Muscle layer of colon (tissue), 2 donors: ENCODE results near the gene CEP126.
"Not testable (repeated sequence)": the region's sequence is repeated elsewhere in the genome, so short reads cannot be mapped to it uniquely, and the experiment has no call there.

Experiments used
- H3K27ac ChIP-seq: one replicate; pipeline ENCODE4 v1.7.0; 2013; ENCODE audit warnings: low read depth, mild to moderate bottlenecking, low read length, moderate library complexity
- H3K27me3 ChIP-seq, 2 donors: one replicate each; pipeline ENCODE4 v1.7.0; 2013; ENCODE audit warnings: low read length in 2 of 2, mild to moderate bottlenecking in 2 of 2; ENCODE audit not compliant: insufficient read depth in 2 of 2, control insufficient read depth in 1 of 2
- H3K36me3 ChIP-seq: one replicate; pipeline ENCODE4 v1.7.0; 2013; ENCODE audit warnings: mild to moderate bottlenecking, low read length; ENCODE audit not compliant: insufficient read depth
- H3K4me1 ChIP-seq: one replicate; pipeline ENCODE4 v1.7.0; 2013; ENCODE audit warnings: mild to moderate bottlenecking, low read length; ENCODE audit not compliant: insufficient read depth
- H3K4me3 ChIP-seq, 2 donors: one replicate each; pipeline ENCODE4 v1.7.0; 2013; ENCODE audit warnings: low read length in 2 of 2, low read depth in 1 of 2, mild to moderate bottlenecking in 1 of 2, moderate library complexity in 1 of 2
- H3K9ac ChIP-seq: one replicate; pipeline ENCODE4 v1.7.0; 2013; ENCODE audit warnings: low read length
- H3K9me3 ChIP-seq: one replicate; pipeline ENCODE4 v1.7.0; 2013; ENCODE audit warnings: mild to moderate bottlenecking, low read length
- donor health status: abdominal sarcoma.
- donor health status: Adenocarcinoma of cecum.

CEP126 gene

DNA sequence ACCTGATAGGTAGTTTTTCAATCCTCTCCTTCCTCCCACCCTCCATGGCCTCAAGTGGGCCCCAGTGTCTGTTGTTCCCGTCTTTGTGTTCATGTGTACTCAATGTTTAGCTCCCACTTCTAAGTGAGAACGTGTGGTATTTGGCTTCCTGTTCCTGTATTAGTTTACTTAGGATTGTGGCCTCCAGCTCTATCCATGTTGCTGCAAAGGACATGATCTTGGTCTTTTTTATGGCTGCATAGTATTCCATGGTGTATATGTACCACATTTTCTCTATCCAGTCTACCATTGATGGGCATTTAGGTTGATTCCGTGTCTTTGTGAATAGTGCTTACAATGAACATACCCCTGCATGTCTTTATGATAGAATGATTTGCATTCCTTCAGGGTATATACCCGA, 78.4 kb downstream of the CEP126 start:
- H3K4me1 ChIP-seq: no peaks in the 10 kb centered on the region
- no peak overlapping the region for H3K4me3 ChIP-seq
- H3K27ac ChIP-seq: no peak overlapping the region
- no peaks in the 10 kb centered on the region for H3K9me3 ChIP-seq
- H3K9ac ChIP-seq: no peak overlapping the region
- peaks cover 7% of the 10 kb centered on the region for H3K36me3 ChIP-seq
- no peaks in the 10 kb centered on the region for H3K27me3 ChIP-seq

DNA sequence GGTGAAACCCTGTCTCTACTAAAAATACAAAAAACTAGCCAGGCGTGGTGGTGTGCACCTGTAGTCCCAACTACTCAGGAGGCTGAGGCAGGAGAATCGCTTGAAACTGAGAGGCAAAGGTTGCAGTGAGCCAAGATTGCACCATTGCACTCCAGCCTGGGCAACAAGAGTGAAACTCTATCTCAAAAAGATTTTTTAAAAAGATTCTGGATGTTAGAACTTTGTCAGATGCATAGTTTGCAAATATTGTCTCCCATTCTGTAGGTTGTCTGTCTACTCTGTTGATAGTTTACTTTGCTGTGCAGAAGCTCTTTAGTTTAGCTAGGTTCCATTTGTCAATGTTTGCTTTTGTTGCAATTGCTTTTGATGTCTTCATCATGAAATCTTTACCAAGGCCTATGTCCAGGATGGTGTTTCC, 79.3 kb downstream of the CEP126 start:
- H3K27me3 ChIP-seq, H3K4me3 ChIP-seq, H3K9me3 ChIP-seq, H3K9ac ChIP-seq, H3K36me3 ChIP-seq, H3K4me1 ChIP-seq, H3K27ac ChIP-seq: not testable (repeated sequence)

- no peak overlapping the region for H3K27ac ChIP-seq
- H3K9me3 ChIP-seq: no peaks in the 10 kb centered on the region
- no peaks in the 10 kb centered on the region for H3K4me1 ChIP-seq
- no peak overlapping the region for H3K4me3 ChIP-seq
- H3K27me3 ChIP-seq: no peaks in the 10 kb centered on the region
- no peaks in the 10 kb centered on the region for H3K36me3 ChIP-seq
- no peak overlapping the region for H3K9ac ChIP-seq
Observed at GRCh38 chr11:101996111-101996510, 81.3 kb downstream of the CEP126 start.

- no peaks in the 10 kb centered on the region for H3K27me3 ChIP-seq
- H3K4me1 ChIP-seq: no peaks in the 10 kb centered on the region
- no peak overlapping the region for H3K9ac ChIP-seq
- no peak overlapping the region for H3K27ac ChIP-seq
- H3K4me3 ChIP-seq: no peak overlapping the region
- H3K36me3 ChIP-seq: peaks cover 3% of the 10 kb centered on the region
- H3K9me3 ChIP-seq: no peaks in the 10 kb centered on the region
Observed at GRCh38 chr11:102001657-102002338, 87.0 kb downstream of the CEP126 start.

- Histone ChIP-seq H3K27ac (no peak overlapping the region), H3K36me3 (peaks cover 3% of the 10 kb centered on the region), H3K9me3 (no peaks in the 10 kb centered on the region), H3K9ac (no peak overlapping the region), H3K27me3 (no peaks in the 10 kb centered on the region), H3K4me1 (no peaks in the 10 kb centered on the region), H3K4me3 (no peak overlapping the region)
Observed at GRCh38 chr11:102004220-102004619, 89.4 kb downstream of the CEP126 start.

GRCh38 chr11:102005306-102005705, 90.5 kb downstream of the CEP126 start:
- Histone ChIP-seq H3K9me3 (no peaks in the 10 kb centered on the region), H3K9ac (no peak overlapping the region), H3K4me3 (no peak overlapping the region), H3K4me1 (no peaks in the 10 kb centered on the region), H3K27ac (no peak overlapping the region), H3K27me3 (no peaks in the 10 kb centered on the region), H3K36me3 (peaks cover 3% of the 10 kb centered on the region)

DNA sequence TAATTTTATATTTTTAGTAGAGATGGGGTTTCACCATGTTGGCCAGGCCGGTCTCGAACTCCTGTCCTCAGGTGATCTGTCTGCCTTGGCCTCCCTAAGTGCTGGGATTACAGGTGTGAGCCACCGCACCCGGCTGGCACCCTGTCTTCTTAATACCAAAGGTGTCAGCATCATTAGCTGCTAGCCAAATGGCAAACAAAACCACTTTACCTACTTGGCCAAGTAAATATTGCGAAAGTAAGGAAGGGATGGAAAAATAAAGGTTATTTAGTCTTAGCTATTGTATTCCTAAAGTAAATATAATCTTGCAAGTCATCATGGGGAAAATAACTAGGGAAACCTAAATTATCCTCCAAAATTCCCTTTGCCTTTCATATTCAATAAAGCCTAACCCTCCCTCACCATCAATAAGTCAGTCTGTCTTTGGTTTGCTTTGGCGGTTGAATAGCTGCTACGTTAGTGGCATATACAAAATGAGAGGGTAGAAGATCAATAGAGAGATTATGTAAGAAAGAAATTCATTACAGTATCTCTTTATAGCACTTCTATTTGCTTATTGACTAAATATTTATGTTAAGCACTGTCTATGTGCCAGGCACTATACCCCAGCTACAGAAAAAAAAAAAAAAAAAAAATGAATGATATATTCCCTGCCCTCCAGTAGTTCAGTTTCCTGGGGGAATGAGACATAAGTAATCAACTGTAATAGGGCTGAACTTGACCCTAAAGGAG, 92.2 kb downstream of the CEP126 start:
- Histone ChIP-seq H3K4me3 (no peak overlapping the region), H3K27me3 (no peaks in the 10 kb centered on the region), H3K4me1 (no peaks in the 10 kb centered on the region), H3K9me3 (no peaks in the 10 kb centered on the region), H3K36me3 (peaks cover 2% of the 10 kb centered on the region), H3K27ac (no peak overlapping the region), H3K9ac (no peak overlapping the region)

GRCh38 chr11:102007567-102008437, 93.0 kb downstream of the CEP126 start:
- Histone ChIP-seq H3K9ac (no peak overlapping the region), H3K27me3 (no peaks in the 10 kb centered on the region), H3K27ac (no peak overlapping the region), H3K36me3 (no peaks in the 10 kb centered on the region), H3K4me1 (no peaks in the 10 kb centered on the region), H3K4me3 (no peak overlapping the region), H3K9me3 (no peaks in the 10 kb centered on the region)

- no peaks in the 10 kb centered on the region for H3K27me3 ChIP-seq
- H3K4me3 ChIP-seq: no peak overlapping the region
- H3K9me3 ChIP-seq: no peaks in the 10 kb centered on the region
- H3K36me3 ChIP-seq: no peaks in the 10 kb centered on the region
- no peaks in the 10 kb centered on the region for H3K4me1 ChIP-seq
- no peak overlapping the region for H3K9ac ChIP-seq
- H3K27ac ChIP-seq: no peak overlapping the region
Observed at GRCh38 chr11:102010776-102011494, 96.1 kb downstream of the CEP126 start.

- Histone ChIP-seq H3K4me1 (peaks cover 8% of the 10 kb centered on the region), H3K9ac (no peak overlapping the region), H3K27me3 (no peaks in the 10 kb centered on the region), H3K27ac (no peak overlapping the region), H3K36me3 (no peaks in the 10 kb centered on the region), H3K4me3 (no peak overlapping the region), H3K9me3 (no peaks in the 10 kb centered on the region)
Observed at GRCh38 chr11:102012946-102013345, 98.1 kb downstream of the CEP126 start.

- Histone ChIP-seq H3K36me3 (no peaks in the 10 kb centered on the region), H3K4me1 (peaks cover 8% of the 10 kb centered on the region), H3K27ac (no peak overlapping the region), H3K27me3 (no peaks in the 10 kb centered on the region), H3K9me3 (no peaks in the 10 kb centered on the region), H3K9ac (no peak overlapping the region), H3K4me3 (no peak overlapping the region)
Observed at GRCh38 chr11:102014756-102015155, 99.9 kb downstream of the CEP126 start.
